GM12801 (cell line): ENCODE results near the gene GRM4.

Experiments used
- TF ChIP-seq, protein P1 (sequence below): IDR thresholded peaks from one replicate; pipeline ENCODE4 v1.5.1; 2011; ENCODE audit warnings: control low read depth; ENCODE audit not compliant: insufficient read length; ENCODE audit errors: extremely low read depth

The GRM4 gene

DNA sequence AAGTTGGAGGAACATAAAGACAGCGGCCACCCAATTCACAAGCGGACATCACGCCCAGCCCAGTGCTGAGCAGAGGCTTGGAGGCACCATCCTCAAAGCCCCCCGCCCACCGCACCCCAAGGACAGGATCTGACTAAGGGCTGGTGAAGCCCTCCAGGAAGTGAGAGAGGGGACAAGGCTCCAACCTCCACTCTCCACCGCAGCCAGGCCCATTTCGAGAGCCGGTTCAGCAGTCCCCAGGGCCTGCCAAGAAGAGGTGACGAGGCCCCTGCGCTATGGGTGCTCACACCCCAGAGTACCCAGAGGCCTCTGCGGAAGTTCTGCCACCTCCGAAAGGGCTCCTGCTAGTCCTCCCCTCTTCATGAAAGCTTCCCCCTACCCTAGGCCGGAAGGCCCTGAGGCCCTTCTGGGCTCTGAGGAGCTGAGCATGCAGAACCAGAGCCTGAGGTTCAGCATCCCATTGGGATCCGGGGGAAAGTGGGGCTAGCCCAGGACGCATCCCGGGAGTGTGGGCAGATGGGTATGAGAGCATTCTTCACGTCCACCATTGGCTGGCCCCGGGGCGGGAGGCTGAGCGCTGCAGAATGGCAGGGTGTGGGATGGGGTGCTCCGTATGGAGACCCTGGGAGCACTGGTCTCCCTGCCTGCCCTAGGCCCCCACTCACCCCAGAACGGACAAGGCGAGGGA lies 2.5 kb downstream of the GRM4 start:
- TF ChIP-seq, protein P1, sequence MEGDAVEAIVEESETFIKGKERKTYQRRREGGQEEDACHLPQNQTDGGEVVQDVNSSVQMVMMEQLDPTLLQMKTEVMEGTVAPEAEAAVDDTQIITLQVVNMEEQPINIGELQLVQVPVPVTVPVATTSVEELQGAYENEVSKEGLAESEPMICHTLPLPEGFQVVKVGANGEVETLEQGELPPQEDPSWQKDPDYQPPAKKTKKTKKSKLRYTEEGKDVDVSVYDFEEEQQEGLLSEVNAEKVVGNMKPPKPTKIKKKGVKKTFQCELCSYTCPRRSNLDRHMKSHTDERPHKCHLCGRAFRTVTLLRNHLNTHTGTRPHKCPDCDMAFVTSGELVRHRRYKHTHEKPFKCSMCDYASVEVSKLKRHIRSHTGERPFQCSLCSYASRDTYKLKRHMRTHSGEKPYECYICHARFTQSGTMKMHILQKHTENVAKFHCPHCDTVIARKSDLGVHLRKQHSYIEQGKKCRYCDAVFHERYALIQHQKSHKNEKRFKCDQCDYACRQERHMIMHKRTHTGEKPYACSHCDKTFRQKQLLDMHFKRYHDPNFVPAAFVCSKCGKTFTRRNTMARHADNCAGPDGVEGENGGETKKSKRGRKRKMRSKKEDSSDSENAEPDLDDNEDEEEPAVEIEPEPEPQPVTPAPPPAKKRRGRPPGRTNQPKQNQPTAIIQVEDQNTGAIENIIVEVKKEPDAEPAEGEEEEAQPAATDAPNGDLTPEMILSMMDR = no peak

DNA sequence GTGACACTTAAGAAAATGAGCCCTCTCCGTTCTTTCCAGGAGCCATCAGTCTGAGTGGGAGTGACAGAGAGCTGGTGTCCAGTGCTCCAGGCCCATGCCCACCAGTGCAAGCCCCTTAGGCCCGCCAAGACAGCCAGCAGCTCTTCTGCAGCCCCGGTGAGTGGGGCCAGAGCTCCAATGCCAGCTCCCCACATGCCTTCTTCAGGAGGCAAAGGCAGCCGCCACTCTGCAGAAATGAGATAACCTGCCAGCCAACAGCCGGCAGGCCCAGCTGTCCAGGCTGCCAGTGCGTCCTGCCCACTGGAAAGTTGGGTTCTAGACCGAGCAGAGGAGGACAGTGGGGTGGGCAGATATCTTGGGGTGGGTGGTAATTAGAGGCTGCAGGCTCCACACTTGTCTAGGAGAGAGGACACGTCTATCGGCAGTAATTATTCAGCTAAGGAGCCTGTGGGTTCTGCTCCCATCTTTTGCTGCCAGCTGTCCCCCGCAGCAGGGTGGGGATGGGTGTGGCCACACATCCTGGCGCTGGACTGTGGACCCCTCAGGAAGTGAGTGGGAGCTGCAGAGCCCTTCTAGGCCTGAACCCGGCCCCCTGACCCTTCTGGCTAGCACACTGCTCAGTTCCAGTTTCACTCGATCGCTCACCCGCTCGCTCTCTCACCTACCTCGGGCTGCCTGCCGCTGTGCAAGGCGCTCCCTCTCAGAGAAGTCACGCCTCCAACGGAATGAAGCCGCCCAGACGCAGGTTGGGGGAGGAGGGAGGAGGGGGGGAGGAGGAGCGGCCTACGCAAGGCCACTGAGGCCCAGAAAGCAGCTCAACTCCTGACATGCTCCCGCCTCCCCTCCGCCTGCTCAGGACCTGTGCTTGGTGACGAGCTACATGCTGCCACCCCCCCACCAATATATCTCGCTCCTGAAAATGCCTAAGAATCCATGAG lies 3.6 kb downstream of the GRM4 start:
- TF ChIP-seq, protein P1 = no peak

GRCh38 chr6:34140075-34140474 lies 5.8 kb downstream of the GRM4 start:
- TF ChIP-seq, protein P1 = no peak

DNA sequence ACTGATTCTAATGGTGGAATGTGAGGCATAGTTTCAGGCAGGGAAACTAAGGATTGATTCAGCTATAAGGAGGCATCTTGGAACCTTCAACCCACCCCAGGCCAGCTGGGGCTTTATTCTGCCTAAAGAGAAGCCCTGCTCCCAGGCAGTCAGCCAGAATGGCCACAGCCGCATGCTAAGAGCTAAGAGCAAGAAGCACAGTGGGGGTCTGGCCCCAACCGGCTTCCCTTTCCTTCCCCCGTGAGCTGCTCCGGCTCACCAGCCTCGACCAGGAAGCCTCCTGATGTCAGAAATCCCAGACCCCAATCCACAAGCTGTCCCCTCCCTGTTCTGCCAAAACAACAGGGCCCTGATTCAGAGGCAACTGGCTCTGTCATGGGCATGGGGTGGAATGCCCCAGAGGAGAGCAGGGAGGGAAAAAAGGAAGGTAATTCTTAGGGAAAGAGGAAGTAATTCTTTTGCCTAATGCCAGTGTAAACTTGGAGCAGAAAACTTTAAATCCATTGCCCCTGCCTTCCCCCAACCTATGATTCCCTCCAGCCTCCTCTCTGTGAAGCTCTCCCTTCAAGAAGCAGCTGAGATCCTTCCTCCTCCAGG lies 6.9 kb downstream of the GRM4 start:
- TF ChIP-seq, protein P1 = no peak

GRCh38 chr6:34138191-34138590 lies 7.7 kb downstream of the GRM4 start:
- TF ChIP-seq, protein P1 = no peak

DNA sequence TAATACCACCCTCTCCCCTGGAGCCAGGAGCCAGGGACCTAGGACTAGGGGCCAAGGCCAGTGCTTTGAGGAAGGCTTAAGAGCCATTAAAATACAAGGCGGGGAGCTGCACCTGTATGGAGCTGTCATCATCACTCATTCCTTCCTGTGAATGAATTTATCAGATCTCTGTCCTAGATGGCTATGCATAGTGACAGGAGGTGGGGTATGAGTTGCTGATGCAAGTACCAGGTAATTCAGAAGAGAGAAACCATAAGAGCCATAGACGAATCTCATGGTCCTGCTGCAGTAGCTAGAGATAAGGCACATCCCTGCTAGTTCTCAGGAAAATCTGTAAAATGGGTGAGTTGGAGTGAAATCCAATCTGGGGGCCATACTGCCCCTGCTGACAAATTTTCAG lies 10.3 kb downstream of the GRM4 start:
- TF ChIP-seq, protein P1 = no peak

- TF ChIP-seq, protein P1 = no peak
Measured at GRCh38 chr6:34132486-34133185, 13.3 kb downstream of the GRM4 start.
